Suprapubic skin (tissue), 4 donors: ENCODE measurements around the gene HRH2. TPM values are rescaled to one million over a fixed set of nuclear protein-coding genes. Genes with fewer than 3 reads are reported as not detected.

Source experiments
- DNase-seq, 2 donors: peaks; one replicate each; pipeline ENCODE4 v3.0.0-alpha.2; 2019; ENCODE audit warnings: low spot score in 2 of 2
- H3K27ac ChIP-seq: fragments of 200-600 bp; sonication (generic); one replicate; pipeline ENCODE4 v1.5.1; 2019
- H3K27me3 ChIP-seq: fragments of 200-600 bp; sonication (generic); one replicate; pipeline ENCODE4 v1.5.1; 2019
- H3K36me3 ChIP-seq: fragments of 200-600 bp; sonication (generic); one replicate; pipeline ENCODE4 v1.5.1; 2019
- H3K4me1 ChIP-seq: fragments of 200-600 bp; sonication (generic); one replicate; pipeline ENCODE4 v1.5.1; 2019
- H3K4me3 ChIP-seq: fragments of 200-600 bp; sonication (generic); one replicate; pipeline ENCODE4 v1.5.1; 2019; ENCODE audit warnings: mild to moderate bottlenecking
- H3K9me3 ChIP-seq: fragments of 200-600 bp; sonication (generic); one replicate; pipeline ENCODE4 v1.5.1; 2019
- EP300 ChIP-seq: sonication (generic); formaldehyde crosslinking; IDR thresholded peaks from one replicate; pipeline ENCODE4 v1.6.1; 2017; ENCODE audit warnings: antibody characterized with exemption
- POLR2A ChIP-seq, 2 donors: fragments of 450-650 bp; IDR thresholded peaks; one replicate each; pipeline ENCODE4 v1.6.1; 2017; ENCODE audit warnings: antibody characterized with exemption in 2 of 2, mild to moderate bottlenecking in 2 of 2, moderate library complexity in 2 of 2
- POLR2AphosphoS5 ChIP-seq, 3 donors: sonication (generic); formaldehyde crosslinking; IDR thresholded peaks; one replicate each; pipeline ENCODE4 v1.6.1; 2017; ENCODE audit warnings: antibody characterized with exemption in 3 of 3
- WGBS: methylation state at CpG from one replicate; pipeline ENCODE4 v1.1.5; 2018; 5-methylcytosine and 5-hydroxymethylcytosine counted together
- total RNA-seq, 4 donors: library from RNA; depleted of rRNA; stranded (reverse); fragments of >200 nt; gene quantifications; one replicate each; pipeline ENCODE4 v1.1.0, GENCODE V29; 2016
- TF ChIP-seq, protein P1 (sequence below), 2 donors: fragments of 200-600 bp in 1 of 2; fragments of 450-650 bp in 1 of 2; sonication (generic) in 1 of 2; IDR thresholded peaks; one replicate each; pipeline ENCODE4 v1.5.1; 2016 to 2019; ENCODE audit warnings: antibody characterized with exemption in 2 of 2, mild to moderate bottlenecking in 1 of 2, moderate library complexity in 1 of 2

Gene HRH2
- total RNA-seq, 4 donors from 2014 or later = 0.81 to 1.4 (median 1.0) TPM

- WGBS = 79% methylated on average over 6 of the region's 6 CpGs
Measured at GRCh38 chr5:175629261-175629660, 28.6 kb upstream of the HRH2 start.

GRCh38 chr5:175629793-175630192 is 28.1 kb upstream of the HRH2 start:
- H3K27ac ChIP-seq = no peak overlapping the region
- H3K4me3 ChIP-seq = no peak overlapping the region
- H3K27me3 ChIP-seq = no peaks in the 10 kb centered on the region
- no peak for TF ChIP-seq POLR2AphosphoS5 (IDR thresholded peaks at IDR 0.05)
- no peak for TF ChIP-seq EP300
- TF ChIP-seq, protein P1, sequence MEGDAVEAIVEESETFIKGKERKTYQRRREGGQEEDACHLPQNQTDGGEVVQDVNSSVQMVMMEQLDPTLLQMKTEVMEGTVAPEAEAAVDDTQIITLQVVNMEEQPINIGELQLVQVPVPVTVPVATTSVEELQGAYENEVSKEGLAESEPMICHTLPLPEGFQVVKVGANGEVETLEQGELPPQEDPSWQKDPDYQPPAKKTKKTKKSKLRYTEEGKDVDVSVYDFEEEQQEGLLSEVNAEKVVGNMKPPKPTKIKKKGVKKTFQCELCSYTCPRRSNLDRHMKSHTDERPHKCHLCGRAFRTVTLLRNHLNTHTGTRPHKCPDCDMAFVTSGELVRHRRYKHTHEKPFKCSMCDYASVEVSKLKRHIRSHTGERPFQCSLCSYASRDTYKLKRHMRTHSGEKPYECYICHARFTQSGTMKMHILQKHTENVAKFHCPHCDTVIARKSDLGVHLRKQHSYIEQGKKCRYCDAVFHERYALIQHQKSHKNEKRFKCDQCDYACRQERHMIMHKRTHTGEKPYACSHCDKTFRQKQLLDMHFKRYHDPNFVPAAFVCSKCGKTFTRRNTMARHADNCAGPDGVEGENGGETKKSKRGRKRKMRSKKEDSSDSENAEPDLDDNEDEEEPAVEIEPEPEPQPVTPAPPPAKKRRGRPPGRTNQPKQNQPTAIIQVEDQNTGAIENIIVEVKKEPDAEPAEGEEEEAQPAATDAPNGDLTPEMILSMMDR (IDR thresholded peaks at IDR 0.05) = no peak
- no peak for TF ChIP-seq POLR2A (IDR thresholded peaks at IDR 0.05)
- no peaks in the 10 kb centered on the region for H3K9me3 ChIP-seq
- DNase-seq = no peak
- 83% methylated on average over 1 of the region's 1 CpG for WGBS
- H3K4me1 ChIP-seq = no peaks in the 10 kb centered on the region
- no peaks in the 10 kb centered on the region for H3K36me3 ChIP-seq

More at GRCh38 chr5:175629261-175629660, 28.6 kb upstream of the HRH2 start:
- Histone ChIP-seq H3K4me3 (no peak overlapping the region), H3K36me3 (no peaks in the 10 kb centered on the region), H3K27ac (no peak overlapping the region), H3K9me3 (no peaks in the 10 kb centered on the region), H3K4me1 (no peaks in the 10 kb centered on the region), H3K27me3 (no peaks in the 10 kb centered on the region)
- TF ChIP-seq POLR2A (IDR thresholded peaks at IDR 0.05) (no peak), EP300 (no peak), POLR2AphosphoS5 (IDR thresholded peaks at IDR 0.05) (no peak)
- TF ChIP-seq, protein P1 (IDR thresholded peaks at IDR 0.05) = no peak
- DNase-seq = no peak

- TF ChIP-seq EP300 (no peak), POLR2A (IDR thresholded peaks at IDR 0.05) (no peak), POLR2AphosphoS5 (IDR thresholded peaks at IDR 0.05) (no peak)
- TF ChIP-seq, protein P1 (IDR thresholded peaks at IDR 0.05) = no peak
- 73% methylated on average over 7 of the region's 7 CpGs for WGBS
Measured at GRCh38 chr5:175635854-175636584, 21.9 kb upstream of the HRH2 start.

GRCh38 chr5:175638305-175638704 is 19.6 kb upstream of the HRH2 start:
- DNase-seq = no peak
- no peak overlapping the region for H3K27ac ChIP-seq
- H3K4me3 ChIP-seq = no peak overlapping the region
- H3K4me1 ChIP-seq = no peaks in the 10 kb centered on the region
- no peaks in the 10 kb centered on the region for H3K36me3 ChIP-seq
- no peaks in the 10 kb centered on the region for H3K9me3 ChIP-seq
- TF ChIP-seq, protein P1 (IDR thresholded peaks at IDR 0.05) = no peak
- TF ChIP-seq POLR2AphosphoS5 (IDR thresholded peaks at IDR 0.05) (no peak), EP300 (no peak), POLR2A (IDR thresholded peaks at IDR 0.05) (no peak)
- WGBS = 78% methylated on average over 6 of the region's 6 CpGs
- H3K27me3 ChIP-seq = peaks cover 9% of the 10 kb centered on the region

More at GRCh38 chr5:175635854-175636584, 21.9 kb upstream of the HRH2 start:
- Histone ChIP-seq H3K4me3 (no peak overlapping the region), H3K27me3 (peaks cover 9% of the 10 kb centered on the region), H3K27ac (no peak overlapping the region), H3K9me3 (no peaks in the 10 kb centered on the region), H3K36me3 (no peaks in the 10 kb centered on the region), H3K4me1 (no peaks in the 10 kb centered on the region)
- no peak for DNase-seq

DNA sequence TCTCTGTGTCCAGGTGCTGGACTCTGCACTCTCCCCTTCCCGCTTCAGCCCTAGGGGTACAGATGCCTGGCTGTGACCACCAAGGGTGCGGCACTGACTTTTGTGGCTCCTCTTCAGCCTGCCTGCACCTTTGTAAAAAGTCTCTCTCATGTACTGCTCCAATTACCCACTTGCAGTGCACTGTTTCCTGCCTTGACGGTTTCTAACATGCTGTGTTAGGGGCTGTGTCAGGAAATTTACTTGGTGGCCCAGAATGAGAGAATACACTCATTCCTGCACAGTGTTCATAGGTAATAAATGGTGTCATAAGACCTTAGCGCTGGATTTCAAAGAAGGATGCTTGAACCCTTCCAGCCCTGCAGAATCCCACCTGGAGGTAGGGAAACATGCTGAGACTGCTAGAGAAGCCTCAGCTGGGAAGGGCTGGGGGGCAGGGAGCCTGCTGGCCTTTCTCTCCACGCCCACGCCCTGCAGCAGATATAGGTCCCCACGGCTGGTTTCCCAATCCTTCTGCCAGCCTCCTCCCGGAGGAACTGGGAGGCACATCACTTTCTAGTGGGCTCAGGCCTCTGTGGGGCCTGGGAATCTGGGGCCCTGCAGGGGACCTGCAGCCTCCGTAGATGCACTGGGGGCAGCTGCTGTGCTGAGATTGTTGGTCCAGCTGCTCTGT is 17.6 kb upstream of the HRH2 start:
- Histone ChIP-seq H3K27ac (no peak overlapping the region), H3K27me3 (peaks cover 9% of the 10 kb centered on the region), H3K36me3 (no peaks in the 10 kb centered on the region), H3K4me3 (no peak overlapping the region), H3K4me1 (no peaks in the 10 kb centered on the region), H3K9me3 (no peaks in the 10 kb centered on the region)
- no peak for DNase-seq
- TF ChIP-seq EP300 = no peak
- no peak for TF ChIP-seq POLR2A (IDR thresholded peaks at IDR 0.05)
- TF ChIP-seq POLR2AphosphoS5 (IDR thresholded peaks at IDR 0.05) = no peak
- TF ChIP-seq, protein P1 (IDR thresholded peaks at IDR 0.05) = no peak
- whole genome bisulfite sequencing = 69% methylated on average over 9 of the region's 9 CpGs
